NCI-H2171 treated with DMSO at 0.1 percent for 48 hours (cell line): ENCODE measurements around the gene LRTM1.
A peak's percentile ranks its signal among the peaks of the same experiment; 100 is the strongest.

ENCODE experiments used
- DNase-seq: peaks from one replicate; lab custom pipeline; 2025; lab: John Stamatoyannopoulos, UW

LRTM1 gene

DNA sequence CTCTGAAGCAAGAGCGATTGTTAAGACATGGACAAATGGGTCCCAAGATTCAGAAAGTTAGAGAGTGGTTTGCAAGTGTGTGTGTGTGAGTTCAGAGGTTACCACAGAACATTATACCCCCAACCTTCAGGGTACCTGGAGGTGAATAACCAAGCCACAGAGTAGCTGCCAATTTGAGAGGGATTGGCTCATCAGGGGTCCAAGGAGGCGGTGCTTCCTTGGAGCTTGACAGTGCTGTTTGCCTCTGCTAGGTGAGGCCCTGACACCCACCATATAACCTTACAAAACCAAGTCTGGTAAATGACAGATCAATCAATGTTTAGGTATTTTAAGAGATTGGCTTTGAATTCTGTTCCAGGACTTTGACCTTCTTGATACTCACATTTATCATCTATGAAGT lies 35.7 kb downstream of the LRTM1 start:
- no peak for DNase-seq

DNA sequence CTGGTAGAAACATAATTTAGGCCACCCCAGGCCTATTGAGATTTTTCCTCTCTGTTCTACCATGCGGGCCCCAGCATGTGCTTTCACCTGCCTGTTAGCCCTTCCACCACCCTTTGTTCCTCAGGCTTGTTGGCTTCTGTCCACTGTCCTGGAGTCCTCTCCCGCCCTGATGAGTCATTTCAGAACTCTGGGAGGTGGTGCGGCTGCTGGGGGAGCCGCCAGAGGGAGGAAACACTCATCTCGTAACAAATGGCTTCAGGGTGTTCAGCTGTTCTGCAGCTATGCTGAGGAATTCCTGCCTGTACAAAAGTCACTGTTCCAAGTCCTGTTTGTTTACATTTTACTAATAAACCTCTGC lies 36.3 kb downstream of the LRTM1 start:
- no peak for DNase-seq

DNA sequence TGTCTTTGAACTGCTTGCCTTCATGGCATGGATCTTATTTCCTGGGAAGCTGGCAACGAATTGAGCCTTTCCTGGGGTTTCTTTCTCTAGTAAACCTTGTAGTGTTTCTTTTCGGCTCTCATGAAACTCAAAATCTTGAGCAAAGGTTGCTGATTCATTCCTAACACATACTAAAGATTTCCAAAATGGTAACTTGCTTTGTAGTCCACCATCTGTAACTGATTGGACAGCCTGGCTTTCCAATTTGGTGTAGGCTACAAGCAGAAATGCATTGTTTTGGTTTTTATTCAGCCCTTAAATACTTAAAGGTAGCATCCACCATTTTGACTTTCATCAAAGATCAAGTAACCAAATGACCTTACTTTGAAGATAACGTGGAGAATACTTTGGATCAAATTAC lies 38.1 kb downstream of the LRTM1 start:
- no peak for DNase-seq

DNA sequence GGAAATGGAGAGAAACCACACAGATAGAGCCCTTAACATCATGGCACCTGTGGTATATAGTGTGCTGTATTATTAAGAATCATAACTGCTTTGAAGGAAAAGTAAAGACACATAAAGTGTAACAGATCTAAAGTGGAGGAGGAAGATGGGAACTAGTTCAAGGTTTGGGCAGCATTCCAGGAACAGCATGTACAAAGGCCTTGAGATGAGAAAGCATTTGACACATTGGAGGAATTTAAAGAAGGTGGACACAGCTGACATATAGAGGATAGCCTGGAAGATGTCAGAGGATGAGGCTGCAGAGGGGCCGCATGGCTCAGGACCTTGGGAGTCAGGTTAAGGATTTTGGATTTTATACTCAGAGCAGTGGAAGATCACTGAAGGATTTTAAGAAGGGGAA lies 39.0 kb downstream of the LRTM1 start:
- no peak for DNase-seq

DNA sequence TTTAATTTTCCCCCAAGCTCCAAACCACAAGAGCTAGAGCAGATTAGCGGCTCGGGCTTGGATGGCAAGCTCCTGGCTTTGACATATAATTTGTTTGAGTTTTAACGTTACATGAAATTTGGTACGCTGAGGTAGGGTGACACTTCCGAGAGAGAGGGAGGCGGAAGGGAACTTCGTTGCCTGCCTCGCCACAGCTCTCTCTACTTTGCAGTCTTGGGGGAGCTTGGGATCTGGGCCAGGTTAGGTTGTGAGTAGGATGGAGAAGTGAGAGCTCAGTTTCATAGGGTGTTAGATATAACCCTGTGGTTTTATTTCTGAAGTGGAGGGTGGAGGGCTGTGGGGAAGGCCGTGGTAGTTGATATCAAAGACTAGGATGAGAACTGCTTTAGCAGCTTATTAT lies 39.7 kb downstream of the LRTM1 start:
- DNase-seq = no peak

DNA sequence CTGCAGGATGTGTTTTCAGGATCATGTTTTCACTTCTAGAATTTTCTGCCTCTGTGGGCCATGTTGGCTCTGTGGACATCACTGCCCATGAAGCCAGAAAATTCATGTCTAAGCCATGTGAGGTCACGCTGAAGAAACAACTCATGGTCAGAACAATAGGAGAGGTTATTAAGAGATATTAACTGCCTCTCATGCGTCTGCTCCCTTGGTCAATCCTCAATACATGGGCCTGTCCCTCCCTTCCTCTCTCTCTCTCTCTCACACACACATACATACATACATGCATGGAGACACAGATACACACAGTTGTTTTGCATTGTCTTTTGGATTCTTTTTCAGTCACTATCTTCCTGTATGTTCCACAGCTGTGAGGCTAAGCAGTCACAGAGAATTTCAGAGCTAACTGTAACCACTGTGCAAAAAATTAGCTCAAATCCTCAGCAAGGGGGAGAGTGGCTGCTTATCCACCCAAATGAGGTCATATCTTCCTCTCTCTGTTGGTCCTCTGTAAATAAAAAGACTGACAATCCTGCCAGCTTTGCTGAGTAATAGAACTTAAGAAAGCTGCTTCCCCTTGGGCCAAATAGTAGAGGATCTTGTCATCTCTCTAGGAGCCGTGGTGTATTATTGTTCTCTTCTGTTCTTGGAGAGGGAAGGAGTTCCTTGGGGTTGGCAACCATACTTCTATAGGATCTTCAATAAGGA lies 45.6 kb downstream of the LRTM1 start:
- DNase-seq = no peak

DNA sequence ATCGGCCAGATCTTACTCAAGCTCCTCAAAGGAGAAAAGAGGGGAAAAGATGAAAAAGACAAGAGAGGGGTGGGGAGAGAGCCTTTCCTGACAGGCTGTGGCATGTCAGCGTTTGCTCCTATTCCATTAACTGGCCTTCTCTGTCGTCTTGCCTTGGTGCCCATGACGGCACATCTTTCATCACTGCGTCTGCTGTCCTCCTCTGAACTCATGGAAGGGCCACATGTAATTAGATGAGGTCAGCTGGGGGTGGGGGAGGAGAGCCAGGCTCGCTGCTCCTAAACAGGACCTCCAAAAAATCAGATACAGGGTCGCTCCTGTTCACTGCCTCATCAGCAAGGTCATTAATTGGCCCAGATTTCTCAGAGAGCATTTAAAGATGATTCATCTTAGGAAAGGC lies 49.7 kb downstream of the LRTM1 start:
- no peak for DNase-seq

DNA sequence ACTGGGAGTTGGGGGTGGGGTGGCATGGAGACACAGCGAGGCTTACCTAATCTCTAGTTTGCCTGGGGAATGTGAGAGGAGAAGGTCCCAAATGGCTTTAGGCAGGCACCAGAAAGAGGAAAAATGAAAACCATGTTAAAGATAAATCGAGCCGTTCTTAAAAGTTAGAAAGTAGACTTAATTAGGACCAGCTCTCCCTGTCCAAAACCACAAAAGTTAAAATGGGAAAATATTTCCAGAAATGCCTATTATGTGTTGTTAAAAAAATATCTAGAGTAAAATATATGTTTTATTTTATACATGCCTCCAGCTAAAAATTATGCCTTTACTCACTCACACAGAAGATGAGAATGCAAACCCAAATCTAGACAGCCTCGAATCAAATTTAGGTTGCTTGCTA lies 50.1 kb downstream of the LRTM1 start:
- no peak for DNase-seq

DNA sequence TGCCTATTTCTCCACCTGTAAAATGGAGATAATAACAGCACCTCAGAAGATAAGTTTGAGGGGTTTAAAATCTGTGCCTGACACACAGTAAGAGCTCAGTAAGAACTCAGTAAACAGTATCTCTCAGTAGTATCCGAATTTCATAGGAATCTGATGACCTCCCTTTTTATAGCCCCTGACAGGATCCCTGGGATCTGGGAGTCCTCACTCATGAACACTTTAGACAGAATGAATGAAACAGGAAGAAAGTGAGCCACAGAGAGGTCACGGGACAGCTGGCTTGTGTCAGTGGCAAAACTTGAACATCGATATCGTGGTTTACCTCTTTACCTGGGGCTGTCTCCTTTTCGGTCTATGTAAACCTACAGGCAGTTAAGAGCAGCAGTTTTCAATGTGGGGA lies 51.2 kb downstream of the LRTM1 start:
- no peak for DNase-seq

DNA sequence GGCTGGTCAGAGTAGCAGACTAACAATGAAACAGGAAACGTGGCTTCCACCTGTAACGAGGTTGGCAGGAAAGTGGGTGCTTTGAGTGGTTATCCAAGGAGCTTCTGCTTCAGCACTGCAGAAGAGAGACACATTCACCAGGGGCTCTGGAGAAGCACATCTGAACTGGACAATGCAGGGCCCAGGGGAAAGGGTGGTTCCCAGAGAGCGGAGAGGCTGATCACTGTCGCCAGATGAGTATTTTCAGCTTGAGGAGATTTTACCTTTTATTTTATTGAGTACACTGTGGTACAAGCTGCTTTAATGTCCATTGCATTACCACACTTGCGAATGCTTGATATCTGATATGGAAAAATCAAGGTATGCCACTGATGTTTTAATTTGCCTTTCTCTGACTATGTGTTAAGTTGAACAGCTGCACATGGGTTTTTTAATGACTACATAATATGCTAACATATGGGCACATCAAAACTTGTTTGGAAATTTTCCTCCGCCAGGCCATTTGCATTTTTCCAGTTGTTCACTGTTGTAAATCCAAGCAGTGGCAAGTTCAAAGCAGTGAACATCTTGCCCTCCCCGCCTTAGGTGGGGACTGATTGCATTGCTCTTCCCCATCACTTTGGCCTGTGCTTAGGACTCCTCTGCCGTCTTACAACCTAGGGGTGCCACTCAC lies 52.1 kb downstream of the LRTM1 start:
- DNase-seq = peak; percentile 80

DNA sequence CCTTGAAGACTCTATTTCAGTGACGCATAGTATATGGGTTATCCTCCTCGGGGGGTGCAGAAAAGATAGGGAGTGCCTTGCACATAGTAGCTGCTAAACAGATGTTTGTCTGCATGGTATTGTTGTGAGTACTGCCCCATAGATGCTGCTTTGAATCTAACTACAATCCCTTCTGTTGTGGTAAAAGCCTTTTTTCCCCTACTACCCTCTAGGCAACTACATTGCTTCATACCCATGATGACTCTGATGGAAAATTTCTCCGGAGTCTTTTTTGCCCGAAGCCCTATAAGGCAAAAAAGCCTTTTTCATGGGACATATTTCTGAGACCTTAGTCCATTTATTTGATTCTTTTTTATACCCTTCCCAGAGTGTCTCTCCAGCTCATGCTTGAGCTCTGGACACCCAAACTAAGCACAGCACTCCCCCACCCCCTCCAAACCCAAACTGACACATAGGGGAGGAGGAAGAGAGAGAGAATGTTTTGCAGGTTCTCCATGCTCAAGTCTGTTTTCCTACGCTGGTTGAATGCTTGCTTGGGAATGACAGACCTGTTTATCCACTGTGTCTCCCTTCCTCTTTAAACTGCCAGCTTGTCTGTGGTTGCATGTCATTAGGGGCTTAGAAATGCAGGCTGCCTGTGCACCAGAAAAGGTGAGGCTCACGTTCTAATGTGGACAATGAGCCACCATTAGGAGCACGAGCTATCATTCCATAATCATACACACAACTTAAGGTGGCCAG lies 52.9 kb downstream of the LRTM1 start:
- peak; percentile 40 for DNase-seq

DNA sequence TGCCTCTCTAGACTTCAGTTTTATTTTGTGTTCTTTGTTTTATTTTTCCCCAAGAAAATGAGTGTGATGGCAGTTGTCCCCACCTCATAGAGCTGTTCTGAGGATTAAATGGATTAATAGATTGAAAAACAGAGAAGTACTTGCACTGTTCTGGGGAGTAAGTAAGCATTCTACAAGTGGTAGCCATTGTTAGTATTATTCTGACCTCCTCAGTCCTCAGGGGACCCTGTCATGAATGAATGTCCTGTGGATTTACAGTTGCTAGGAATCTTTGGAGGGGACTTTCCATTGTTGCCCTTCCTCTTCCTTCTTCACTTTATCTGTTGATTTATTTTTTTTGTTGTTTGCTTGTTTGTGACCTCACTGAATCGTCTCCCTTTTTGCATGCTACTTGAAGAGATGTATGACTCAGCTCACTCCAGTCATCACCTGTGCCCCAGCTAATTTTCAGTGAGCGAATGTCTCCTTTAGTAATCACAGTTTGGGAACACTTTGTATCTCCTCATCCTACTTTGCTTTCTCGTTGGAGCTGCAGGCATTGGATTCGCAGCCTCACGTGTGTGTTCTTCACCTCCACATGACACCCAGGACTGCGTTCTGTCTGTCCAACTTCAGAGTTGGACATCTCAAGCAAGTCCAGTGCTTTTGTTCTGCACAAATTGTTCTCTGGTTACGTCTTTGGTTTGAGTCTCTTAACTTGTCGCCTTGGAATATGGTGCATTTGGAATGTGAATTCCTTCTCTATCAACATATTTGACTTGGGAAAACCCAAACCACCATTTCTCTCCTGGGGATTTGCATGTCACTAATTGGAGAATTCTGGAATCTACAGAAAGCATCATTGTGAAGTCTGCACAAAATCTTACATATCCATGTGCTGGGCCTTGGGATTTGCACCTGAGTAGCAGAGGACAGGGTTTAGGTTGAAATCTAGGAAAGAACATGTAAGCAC lies 54.5 kb downstream of the LRTM1 start:
- no peak for DNase-seq

DNA sequence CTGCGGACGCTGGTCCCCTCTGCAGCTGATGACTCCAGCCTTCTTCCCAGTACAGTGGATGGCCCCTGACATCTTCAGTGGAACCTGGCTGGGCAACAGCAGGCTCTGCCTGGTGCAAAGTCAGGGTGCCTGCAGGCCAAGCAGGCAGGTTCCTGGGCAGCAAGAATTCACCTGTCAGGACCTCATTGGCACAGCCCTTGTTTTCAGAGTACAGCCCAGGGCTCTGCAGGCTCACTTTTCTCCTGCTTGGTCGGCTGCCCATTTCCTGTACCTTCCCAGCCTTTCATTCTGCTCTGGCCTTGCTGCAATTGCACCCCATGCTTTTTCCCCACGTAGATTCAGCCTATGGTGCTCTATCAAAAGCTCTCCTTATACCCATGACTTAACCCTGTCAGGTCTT lies 56.0 kb downstream of the LRTM1 start:
- no peak for DNase-seq

DNA sequence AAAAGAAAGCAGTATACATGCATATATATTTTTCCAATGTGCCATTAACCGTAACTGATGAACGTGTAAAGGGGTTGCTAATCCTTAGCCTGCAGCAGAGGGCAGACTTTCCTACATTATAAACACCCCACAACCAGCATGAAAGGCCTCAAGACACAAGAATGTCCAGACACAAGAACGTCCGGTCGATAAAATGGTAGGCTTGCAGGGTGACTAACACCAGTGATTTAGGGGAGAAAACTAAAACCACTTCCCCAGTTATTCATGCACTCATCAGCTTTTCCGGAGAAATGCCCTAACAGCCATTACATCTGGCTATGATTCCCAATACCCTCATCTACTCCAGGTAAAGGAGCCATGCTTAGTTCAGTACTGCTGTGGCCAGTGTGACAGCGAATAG lies 57.4 kb downstream of the LRTM1 start:
- peak; percentile 6 for DNase-seq
